IMR-90 (cell line): ENCODE measurements around the gene ARHGAP15. TPM values are rescaled to one million over a fixed set of nuclear protein-coding genes. Genes with fewer than 3 reads are reported as not detected.

ENCODE experiments used
- ATAC-seq: fragments of 200-7000 bp; cut with Tn5 transposase; 2 replicates; pipeline ENCODE4 v1.9.1; 2020; ENCODE audit warnings: low read depth, mild to moderate bottlenecking, moderate library complexity
- BruUV-seq: library from RNA; stranded (reverse); fragments of 400-500 nt; replicated peaks from 2 replicates; lab custom pipeline; 2021; lab: Mats Ljungman, UMichigan
- CTCF ChIA-PET: fragments of 300-600 bp; formaldehyde crosslinking; extraction: SDS; loops from one replicate; lab custom pipeline; 2021; ENCODE audit warnings: antibody characterized with exemption; lab: Yijun Ruan, JAX
- POLR2A ChIA-PET: fragments of 300-600 bp; sonication (Branson Sonifier 250); formaldehyde crosslinking; loops from one replicate; lab custom pipeline; 2022; ENCODE audit warnings: antibody characterized with exemption; ENCODE audit not compliant: unreplicated experiment; lab: Charles Lee
- DNase-seq: peaks from one replicate; pipeline ENCODE4 v3.0.0; 2013
- H2AFZ ChIP-seq: replicated peaks from 2 replicates; pipeline ENCODE3; 2013; ENCODE audit warnings: low read length, mild to moderate bottlenecking; ENCODE audit not compliant: poor library complexity
- H2AK5ac ChIP-seq: 2 replicates; pipeline ENCODE4 v1.6.1; 2013; ENCODE audit warnings: low read depth, low read length, inconsistent platforms
- H2AK9ac ChIP-seq: replicated peaks from 2 replicates; pipeline ENCODE3; 2013; ENCODE audit warnings: mild to moderate bottlenecking, low read depth, low read length, moderate library complexity; ENCODE audit not compliant: poor library complexity
- H2BK120ac ChIP-seq: 2 replicates; pipeline ENCODE4 v1.6.1; 2013; ENCODE audit warnings: low read depth, low read length, inconsistent platforms
- H2BK15ac ChIP-seq: 3 replicates; pipeline ENCODE4 v1.6.1; 2013; ENCODE audit warnings: low read depth, low read length, inconsistent platforms
- H2BK20ac ChIP-seq: 2 replicates; pipeline ENCODE4 v1.6.1; 2013; ENCODE audit warnings: low read depth, mild to moderate bottlenecking, inconsistent platforms, low read length, moderate library complexity
- H2BK5ac ChIP-seq: 2 replicates; pipeline ENCODE4 v1.6.1; 2013; ENCODE audit warnings: mild to moderate bottlenecking, low read depth, low read length, inconsistent platforms; ENCODE audit not compliant: poor library complexity, severe bottlenecking
- H3K14ac ChIP-seq: replicated peaks from 2 replicates; pipeline ENCODE4 v1.6.1; 2013; ENCODE audit warnings: low read depth, low read length, inconsistent platforms
- H3K18ac ChIP-seq: 2 replicates; pipeline ENCODE4 v1.6.1; 2013; ENCODE audit warnings: low read depth, low read length, control low read depth
- H3K23ac ChIP-seq: 2 replicates; pipeline ENCODE4 v1.6.1; 2013; ENCODE audit warnings: low read depth, low read length, inconsistent platforms
- H3K27ac ChIP-seq: 2 replicates; pipeline ENCODE4 v1.5.1; 2013; ENCODE audit warnings: mild to moderate bottlenecking, control low read depth, low read length; ENCODE audit not compliant: insufficient read depth
- H3K27me3 ChIP-seq: 2 replicates; pipeline ENCODE4 v1.6.1; 2013; ENCODE audit warnings: low read length; ENCODE audit not compliant: control insufficient read depth, insufficient read depth
- H3K36me3 ChIP-seq: 2 replicates; pipeline ENCODE4 v1.6.1; 2013; ENCODE audit warnings: low read length, mixed read lengths; ENCODE audit not compliant: control insufficient read depth, insufficient read depth
- H3K4ac ChIP-seq: 2 replicates; pipeline ENCODE4 v1.6.1; 2013; ENCODE audit warnings: low read depth, low read length, inconsistent platforms
- H3K4me1 ChIP-seq: 2 replicates; pipeline ENCODE4 v1.6.1; 2013; ENCODE audit warnings: low read length, mixed read lengths; ENCODE audit not compliant: control insufficient read depth, insufficient read depth
- H3K4me2 ChIP-seq: 2 replicates; pipeline ENCODE4 v1.6.1; 2013; ENCODE audit warnings: low read depth, mild to moderate bottlenecking, control low read depth, low read length, moderate library complexity
- H3K4me3 ChIP-seq: 2 replicates; pipeline ENCODE4 v1.5.1; 2013; ENCODE audit warnings: low read depth, mild to moderate bottlenecking, control low read depth, low read length, moderate library complexity; ENCODE audit not compliant: insufficient read depth
- H3K56ac ChIP-seq: 2 replicates; pipeline ENCODE4 v1.6.1; 2013; ENCODE audit warnings: low read length, inconsistent platforms; ENCODE audit not compliant: insufficient read depth; ENCODE audit errors: extremely low read depth
- H3K79me1 ChIP-seq, 2 experiments: 2 replicates each; pipeline ENCODE4 v1.6.1; 2013; ENCODE audit warnings: low read length in 2 of 2, inconsistent platforms in 1 of 2, low read depth in 1 of 2
- H3K9ac ChIP-seq: 2 replicates; pipeline ENCODE4 v1.6.1; 2013; ENCODE audit warnings: low read depth, low read length, control low read depth
- H3K9me1 ChIP-seq: 2 replicates; pipeline ENCODE4 v1.6.1; 2013; ENCODE audit warnings: low read length, inconsistent platforms; ENCODE audit not compliant: insufficient read depth
- H3K9me3 ChIP-seq: 2 replicates; pipeline ENCODE4 v1.6.1; 2013; ENCODE audit warnings: low read length; ENCODE audit not compliant: control insufficient read depth, insufficient read depth
- H4K20me1 ChIP-seq: 2 replicates; pipeline ENCODE4 v1.6.1; 2013; ENCODE audit warnings: low read length, inconsistent platforms; ENCODE audit not compliant: insufficient read depth
- H4K5ac ChIP-seq: 2 replicates; pipeline ENCODE4 v1.6.1; 2013; ENCODE audit warnings: mild to moderate bottlenecking, low read depth, low read length, control low read depth
- H4K8ac ChIP-seq, 2 experiments: 2 replicates each; pipeline ENCODE4 v1.6.1; 2013; ENCODE audit warnings: low read depth in 2 of 2, low read length in 2 of 2, control low read depth in 1 of 2, inconsistent platforms in 1 of 2
- H4K91ac ChIP-seq: 2 replicates; pipeline ENCODE4 v1.6.1; 2013; ENCODE audit warnings: low read depth, low read length, inconsistent platforms; ENCODE audit not compliant: insufficient read depth
- BHLHE40 ChIP-seq: fragments of 150-350 bp; IDR thresholded peaks from 2 replicates; pipeline ENCODE4 v1.6.1; 2016; ENCODE audit warnings: mild to moderate bottlenecking, low read depth, low read length
- CEBPB ChIP-seq: IDR thresholded peaks from 2 replicates; pipeline ENCODE4 v1.6.1; 2012; ENCODE audit warnings: low read depth, low read length, improper control_type of control experiment
- CHD1 ChIP-seq: IDR thresholded peaks from 2 replicates; pipeline ENCODE4 v1.6.1; 2012; ENCODE audit warnings: low read depth, low read length, improper control_type of control experiment
- CTCF ChIP-seq: conservative IDR thresholded peaks from 2 replicates; pipeline ENCODE4 v1.5.1; 2012; ENCODE audit warnings: mild to moderate bottlenecking, low read depth, low read length, improper control_type of control experiment
- FOS ChIP-seq: fragments of 150-350 bp; IDR thresholded peaks from 2 replicates; pipeline ENCODE4 v1.6.1; 2016; ENCODE audit warnings: low read depth, low read length
- MAFK ChIP-seq: IDR thresholded peaks from 2 replicates; pipeline ENCODE4 v1.6.1; 2012; ENCODE audit warnings: low read depth, low read length, improper control_type of control experiment
- MAZ ChIP-seq: IDR thresholded peaks from 2 replicates; pipeline ENCODE4 v1.6.1; 2012; ENCODE audit warnings: low read depth, mild to moderate bottlenecking, low read length, improper control_type of control experiment, moderate library complexity, borderline replicate concordance
- MXI1 ChIP-seq: IDR thresholded peaks from 2 replicates; pipeline ENCODE4 v1.6.1; 2012; ENCODE audit warnings: low read depth, mild to moderate bottlenecking, low read length, moderate library complexity, borderline replicate concordance
- NFE2L2 ChIP-seq: fragments of 150-350 bp; IDR thresholded peaks from 2 replicates; pipeline ENCODE4 v1.6.1; 2016; ENCODE audit warnings: low read depth, mild to moderate bottlenecking, low read length
- POLR2A ChIP-seq: IDR thresholded peaks from 2 replicates; pipeline ENCODE4 v1.6.1; 2012; ENCODE audit warnings: mild to moderate bottlenecking, low read depth, low read length
- RAD21 ChIP-seq: IDR thresholded peaks from 2 replicates; pipeline ENCODE4 v1.6.1; 2012; ENCODE audit warnings: low read length, improper control_type of control experiment
- RCOR1 ChIP-seq: IDR thresholded peaks from 2 replicates; pipeline ENCODE4 v1.6.1; 2012; ENCODE audit warnings: mild to moderate bottlenecking, low read length, improper control_type of control experiment; ENCODE audit not compliant: insufficient replicate concordance
- RFX5 ChIP-seq: IDR thresholded peaks from 2 replicates; pipeline ENCODE4 v1.8.0; 2012; ENCODE audit warnings: low read depth, mild to moderate bottlenecking, low read length, moderate library complexity
- SMC3 ChIP-seq: fragments of 150-350 bp; IDR thresholded peaks from 2 replicates; pipeline ENCODE4 v1.6.1; 2016; ENCODE audit warnings: low read depth, mild to moderate bottlenecking, antibody characterized with exemption, low read length, moderate library complexity
- USF2 ChIP-seq: fragments of 150-350 bp; IDR thresholded peaks from 2 replicates; pipeline ENCODE4 v1.6.1; 2017; ENCODE audit warnings: mild to moderate bottlenecking, antibody characterized with exemption, low read length, low read depth
- WGBS, 2 experiments: methylation state at CpG; one replicate each; pipeline versions ENCODE4 v1.1.5 to v1.1.7; 2013; ENCODE audit warnings: missing lambda C conversion rate in 2 of 2; ENCODE audit not compliant: insufficient read length in 1 of 2; ENCODE audit errors: extremely low coverage in 2 of 2; 5-methylcytosine and 5-hydroxymethylcytosine counted together
- dilution Hi-C: fragments of 300-500 bp; cut with HindIII; formaldehyde crosslinking; loops from one replicate; pipeline ENCODE4 v1.14.3; 2018; ENCODE audit warnings: low sequenced_read_pairs; ENCODE audit not compliant: unreplicated experiment
- in situ Hi-C: fragments of 300-500 bp; cut with MboI; formaldehyde crosslinking; loops from 3 replicates; pipeline ENCODE4 v1.14.3; 2019; ENCODE audit warnings: low sequenced_read_pairs, inconsistent platforms, mixed read lengths
- intact Hi-C: fragments of 100-400 bp; cut with micrococcal nuclease; formaldehyde crosslinking; loops from 2 replicates; pipeline ENCODE4 v1.10.0; 2022
- polyA plus RNA-seq, 3 experiments: library from polyadenylated mRNA; depleted of rRNA; stranded (reverse); fragments of >200 nt; gene quantifications; 2 replicates each; pipeline ENCODE4 v1.2.3, GENCODE V29; 2012; ENCODE audit warnings: low replicate concordance in 1 of 3
- total RNA-seq: library from RNA; depleted of rRNA; stranded (reverse); fragments of >200 nt; gene quantifications from 2 replicates; pipeline ENCODE4 v1.2.3, GENCODE V29; 2012
- TF ChIP-seq, protein P1 (sequence below): fragments of 150-350 bp; IDR thresholded peaks from 2 replicates; pipeline ENCODE4 v1.6.1; 2016; ENCODE audit warnings: low read depth, mild to moderate bottlenecking, low read length, moderate library complexity, borderline replicate concordance

The ARHGAP15 gene
- total and polyA plus RNA-seq, 2 of the 4 experiments (the other 2 are of a cell fraction) = not detected

DNA sequence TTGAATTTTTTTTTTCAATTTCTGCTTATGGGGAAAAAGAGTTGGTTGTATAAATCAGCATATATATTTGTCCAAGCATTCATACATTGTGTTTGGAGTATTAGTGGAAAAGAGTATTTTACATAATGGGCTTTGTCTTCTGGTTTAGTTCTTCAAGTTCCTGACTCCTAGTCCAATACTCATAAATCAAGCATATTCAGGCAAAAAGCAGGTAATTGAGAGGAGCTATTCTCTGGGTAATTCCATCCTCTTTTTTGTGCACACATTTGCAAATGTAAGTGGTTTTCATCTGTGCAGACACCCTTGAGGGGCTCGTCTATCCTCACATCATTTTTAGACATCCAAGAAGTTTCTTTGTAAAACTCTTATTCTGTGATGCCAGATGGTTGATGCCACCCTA, 337.2 kb downstream of the ARHGAP15 start:
- no peak overlapping the region for H2BK20ac ChIP-seq
- H3K4ac ChIP-seq = no peak overlapping the region
- H2AK5ac ChIP-seq = no peak overlapping the region
- H4K20me1 ChIP-seq = no peaks in the 10 kb centered on the region
- TF ChIP-seq RAD21 = no peak
- TF ChIP-seq NFE2L2 = no peak
- no peak for TF ChIP-seq CEBPB
- TF ChIP-seq MAZ = no peak
- no peak for TF ChIP-seq CHD1
- TF ChIP-seq CTCF = no peak
- TF ChIP-seq SMC3 = no peak
- TF ChIP-seq POLR2A = no peak
- TF ChIP-seq RCOR1 = no peak
- no peak for TF ChIP-seq FOS
- TF ChIP-seq, protein P1, sequence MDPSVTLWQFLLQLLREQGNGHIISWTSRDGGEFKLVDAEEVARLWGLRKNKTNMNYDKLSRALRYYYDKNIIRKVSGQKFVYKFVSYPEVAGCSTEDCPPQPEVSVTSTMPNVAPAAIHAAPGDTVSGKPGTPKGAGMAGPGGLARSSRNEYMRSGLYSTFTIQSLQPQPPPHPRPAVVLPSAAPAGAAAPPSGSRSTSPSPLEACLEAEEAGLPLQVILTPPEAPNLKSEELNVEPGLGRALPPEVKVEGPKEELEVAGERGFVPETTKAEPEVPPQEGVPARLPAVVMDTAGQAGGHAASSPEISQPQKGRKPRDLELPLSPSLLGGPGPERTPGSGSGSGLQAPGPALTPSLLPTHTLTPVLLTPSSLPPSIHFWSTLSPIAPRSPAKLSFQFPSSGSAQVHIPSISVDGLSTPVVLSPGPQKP = no peak
- no peak for TF ChIP-seq USF2
- TF ChIP-seq MXI1 = no peak
- no peak for TF ChIP-seq RFX5
- TF ChIP-seq BHLHE40 = no peak
- no peak for TF ChIP-seq MAFK
- H3K9me3 ChIP-seq = no peaks in the 10 kb centered on the region
- no peaks in the 10 kb centered on the region for H3K36me3 ChIP-seq
- dilution Hi-C loops = no loop called here
- DNase-seq (no peak), ATAC-seq (no peak)
- H2AFZ ChIP-seq = no peak overlapping the region
- no peak overlapping the region for H3K18ac ChIP-seq
- no peak overlapping the region for H3K9ac ChIP-seq
- in situ Hi-C loops = no loop called here
- H3K14ac ChIP-seq = no peak overlapping the region
- no peak overlapping the region for H3K23ac ChIP-seq
- H3K79me1 ChIP-seq = no peaks in the 10 kb centered on the region
- WGBS, 2 experiments = no CpG with 5 or more reads among the region's 1 CpG
- no peak overlapping the region for H3K56ac ChIP-seq
- no peak overlapping the region for H3K4me3 ChIP-seq
- no peak overlapping the region for H2BK5ac ChIP-seq
- H2BK15ac ChIP-seq = no peak overlapping the region
- POLR2A ChIA-PET = interaction anchor here (0.6 kb wide), 1 partner anchor 983 kb away, joined by 4 read pairs; no protein-coding TSS in a partner anchor
- no peak overlapping the region for H4K8ac ChIP-seq
- no peak overlapping the region for H4K91ac ChIP-seq
- H3K4me2 ChIP-seq = no peak overlapping the region
- intact Hi-C loops = no loop called here
- no peak overlapping the region for H2BK120ac ChIP-seq
- CTCF ChIA-PET = interaction anchor here (0.9 to 1.1 kb wide), 2 partner anchors 8 to 35 kb away, joined by 3 to 4 read pairs; no protein-coding TSS in a partner anchor
- no peak overlapping the region for H3K27ac ChIP-seq
- no TSS peak for BruUV-seq
- no peaks in the 10 kb centered on the region for H3K4me1 ChIP-seq
- no peak overlapping the region for H4K5ac ChIP-seq
- H2AK9ac ChIP-seq = no peak overlapping the region
- H3K27me3 ChIP-seq = no peaks in the 10 kb centered on the region
- no peaks in the 10 kb centered on the region for H3K9me1 ChIP-seq
